DOHH2 (cell line): ENCODE results near the gene MED27.

Source experiments
- H3F3A ChIP-seq: fragments of 200-600 bp; sonication (generic), shearing (Covaris generic); 2 replicates; pipeline ENCODE4 v1.6.0; 2016; ENCODE audit warnings: antibody characterized with exemption, mild to moderate bottlenecking; ENCODE audit not compliant: control insufficient read depth, insufficient read depth
- H3K27ac ChIP-seq: fragments of 200-600 bp; sonication (generic); 2 replicates; pipeline ENCODE4 v1.5.1; 2014; ENCODE audit warnings: low read depth, mild to moderate bottlenecking, low read length, moderate library complexity
- H3K27me3 ChIP-seq: fragments of 200-600 bp; sonication (generic); 2 replicates; pipeline ENCODE4 v1.6.1; 2014; ENCODE audit warnings: mild to moderate bottlenecking, low read length, mixed read lengths; ENCODE audit not compliant: control insufficient read depth
- H3K36me3 ChIP-seq: fragments of 200-600 bp; sonication (generic); 2 replicates; pipeline ENCODE4 v1.6.1; 2014; ENCODE audit warnings: mild to moderate bottlenecking, low read length, moderate library complexity, mixed read lengths; ENCODE audit not compliant: control insufficient read depth
- H3K4me1 ChIP-seq: fragments of 200-600 bp; sonication (generic); 2 replicates; pipeline ENCODE4 v1.6.1; 2014; ENCODE audit warnings: mild to moderate bottlenecking, low read length, mixed read lengths; ENCODE audit not compliant: control insufficient read depth
- H3K4me2 ChIP-seq: fragments of 200-600 bp; sonication (generic); 2 replicates; pipeline ENCODE4 v1.6.0; 2014; ENCODE audit warnings: mild to moderate bottlenecking, low read length, moderate library complexity
- H3K4me3 ChIP-seq: fragments of 200-600 bp; sonication (generic); 2 replicates; pipeline ENCODE4 v1.5.1; 2014; ENCODE audit warnings: mild to moderate bottlenecking, low read length, mixed read lengths
- H3K79me2 ChIP-seq: fragments of 200-600 bp; sonication (generic); 2 replicates; pipeline ENCODE4 v1.6.1; 2014; ENCODE audit warnings: mild to moderate bottlenecking, low read length, mixed read lengths; ENCODE audit not compliant: control insufficient read depth
- H3K9me2 ChIP-seq: fragments of 200-600 bp; sonication (generic); replicated peaks from 2 replicates; pipeline ENCODE4 v1.6.1; 2014; ENCODE audit warnings: mild to moderate bottlenecking, low read length, mixed read lengths; ENCODE audit not compliant: control insufficient read depth
- H3K9me3 ChIP-seq: fragments of 200-600 bp; sonication (generic); 2 replicates; pipeline ENCODE4 v1.6.1; 2014; ENCODE audit warnings: antibody characterized with exemption, low read length, mixed read lengths; ENCODE audit not compliant: control insufficient read depth, insufficient read depth
- H4K20me1 ChIP-seq: fragments of 200-600 bp; sonication (generic); 2 replicates; pipeline ENCODE4 v1.6.0; 2014; ENCODE audit warnings: low read depth, mild to moderate bottlenecking, antibody characterized with exemption, low read length, moderate library complexity; ENCODE audit not compliant: control insufficient read depth, insufficient read depth
- CTCF ChIP-seq: fragments of 200-600 bp; sonication (generic); IDR thresholded peaks from one replicate; pipeline ENCODE4 v1.5.1; 2014; ENCODE audit warnings: antibody characterized with exemption, mild to moderate bottlenecking, low read depth, low read length; ENCODE audit not compliant: poor library complexity, severe bottlenecking
- EZH2phosphoT487 ChIP-seq: fragments of 200-600 bp; sonication (generic); IDR thresholded peaks from 2 replicates; pipeline ENCODE4 v1.6.1; 2017; ENCODE audit warnings: borderline replicate concordance, mild to moderate bottlenecking, antibody characterized with exemption, low read length, moderate library complexity, mixed read lengths

MED27 gene

GRCh38 chr9:131891598-131891997 is 188.1 kb downstream of the MED27 start:
- no peaks in the 10 kb centered on the region for H3K4me1 ChIP-seq
- no peaks in the 10 kb centered on the region for H3F3A ChIP-seq
- TF ChIP-seq EZH2phosphoT487 (no peak), CTCF (no peak)
- H4K20me1 ChIP-seq = no peaks in the 10 kb centered on the region
- H3K4me2 ChIP-seq = no peak overlapping the region
- H3K9me3 ChIP-seq = no peaks in the 10 kb centered on the region
- H3K27ac ChIP-seq = no peak overlapping the region
- H3K4me3 ChIP-seq = no peak overlapping the region
- H3K9me2 ChIP-seq = no peaks in the 10 kb centered on the region
- no peaks in the 10 kb centered on the region for H3K79me2 ChIP-seq
- H3K36me3 ChIP-seq = no peaks in the 10 kb centered on the region; the same call in 1 of the 2 replicates
- H3K27me3 ChIP-seq = no peaks in the 10 kb centered on the region

- Histone ChIP-seq H3K4me1 (no peaks in the 10 kb centered on the region), H3K36me3 (no peaks in the 10 kb centered on the region; the same call in 1 of the 2 replicates), H3K9me3 (no peaks in the 10 kb centered on the region), H3K4me3 (no peak overlapping the region), H3F3A (no peaks in the 10 kb centered on the region), H3K27me3 (no peaks in the 10 kb centered on the region), H3K4me2 (no peak overlapping the region), H3K9me2 (no peaks in the 10 kb centered on the region), H3K79me2 (no peaks in the 10 kb centered on the region), H3K27ac (no peak overlapping the region), H4K20me1 (no peaks in the 10 kb centered on the region)
- TF ChIP-seq CTCF (no peak), EZH2phosphoT487 (no peak)
Observed at GRCh38 chr9:131889437-131890251, 190.0 kb downstream of the MED27 start.

- Histone ChIP-seq H3K79me2 (no peaks in the 10 kb centered on the region), H3K9me2 (no peaks in the 10 kb centered on the region), H3K36me3 (no peaks in the 10 kb centered on the region; the same call in 1 of the 2 replicates), H3F3A (no peaks in the 10 kb centered on the region), H3K4me2 (no peak overlapping the region), H3K4me3 (no peak overlapping the region), H3K9me3 (no peaks in the 10 kb centered on the region), H3K4me1 (no peaks in the 10 kb centered on the region), H3K27ac (no peak overlapping the region), H4K20me1 (no peaks in the 10 kb centered on the region), H3K27me3 (no peaks in the 10 kb centered on the region)
- TF ChIP-seq EZH2phosphoT487 (no peak), CTCF (no peak)
Observed at GRCh38 chr9:131888923-131889322, 190.7 kb downstream of the MED27 start.
